Gastrocnemius medialis (tissue), 4 donors: ENCODE data around the gene SLC24A4. TPM values are rescaled to one million over a fixed set of nuclear protein-coding genes. Genes with fewer than 3 reads are reported as not detected.

ENCODE experiments used
- ATAC-seq, 2 donors: fragments of 150-250 bp; one replicate each; pipeline ENCODE4 v1.9.1; 2016
- DNase-seq, 2 donors: peaks; one replicate each; pipeline ENCODE4 v3.0.0-alpha.2; 2019
- H3K27ac ChIP-seq, 4 donors: fragments of 200-600 bp; sonication (generic); 1 replicate in 1 of 4; 2 replicates in 3 of 4; pipeline ENCODE4 v1.5.1; 2016 to 2018; ENCODE audit warnings: mild to moderate bottlenecking in 2 of 4, moderate library complexity in 1 of 4
- H3K27me3 ChIP-seq, 3 donors: fragments of 200-600 bp; sonication (generic) in 2 of 3; 1 replicate in 1 of 3; 2 replicates in 2 of 3; pipeline versions ENCODE4 v1.5.1 to v1.6.0; 2016 to 2019; ENCODE audit warnings: mild to moderate bottlenecking in 1 of 3, moderate library complexity in 1 of 3
- H3K36me3 ChIP-seq, 2 donors: fragments of 200-600 bp; sonication (generic) in 1 of 2; one replicate each; pipeline ENCODE4 v1.5.1; 2017 to 2018
- H3K4me1 ChIP-seq, 2 donors: fragments of 200-600 bp; sonication (generic) in 1 of 2; one replicate each; pipeline ENCODE4 v1.5.1; 2016 to 2017; ENCODE audit warnings: mild to moderate bottlenecking in 2 of 2
- H3K4me3 ChIP-seq, 4 donors: fragments of 200-600 bp; sonication (generic) in 3 of 4; 1 replicate in 1 of 4; 2 replicates in 3 of 4; pipeline ENCODE4 v1.5.1; 2016 to 2019; ENCODE audit warnings: mild to moderate bottlenecking in 2 of 4
- H3K9me3 ChIP-seq, 3 donors: fragments of 200-600 bp; sonication (generic) in 2 of 3; 1 replicate in 1 of 3; 2 replicates in 2 of 3; pipeline ENCODE4 v1.5.1; 2016 to 2019
- CTCF ChIP-seq, 5 experiments: fragments of 450-650 bp in 3 of 5; fragments of 200-600 bp in 2 of 5; sonication (generic) in 2 of 5; IDR thresholded peaks in 4 of 5; conservative IDR thresholded peaks in 1 of 5; 1 replicate in 4 of 5; 2 replicates in 1 of 5; pipeline ENCODE4 v1.5.1; 2016 to 2019; ENCODE audit warnings: antibody characterized with exemption in 5 of 5, mild to moderate bottlenecking in 3 of 5, moderate library complexity in 3 of 5
- POLR2A ChIP-seq, 2 donors: fragments of 450-650 bp; IDR thresholded peaks; one replicate each; pipeline ENCODE4 v1.6.1; 2017; ENCODE audit warnings: antibody characterized with exemption in 2 of 2, mild to moderate bottlenecking in 2 of 2, moderate library complexity in 2 of 2
- in situ Hi-C, 4 donors: fragments of 200-750 bp; cut with MboI; loops; one replicate each; pipeline versions ENCODE4 v1.15.0 to v1.8.0; 2017; ENCODE audit warnings: low sequenced_read_pairs in 4 of 4
- intact Hi-C: fragments of 100-400 bp; cut with DNase I; formaldehyde crosslinking; loops from one replicate; pipeline ENCODE4 v1.15.1; 2023; ENCODE audit warnings: low total_unique reads
- total RNA-seq, 4 donors: library from RNA; depleted of rRNA; stranded (reverse); fragments of >200 nt; gene quantifications; one replicate each; pipeline versions ENCODE4 v1.1.0 to v1.2.3, GENCODE V29; 2016

SLC24A4 gene
- total RNA-seq, 4 donors from 2014 or later: 0.07 to 0.76 (median 0.50) TPM

GRCh38 chr14:92495027-92495426, 172.1 kb downstream of the SLC24A4 start:
- ATAC-seq (no peak), DNase-seq (no peak)
- H3K36me3 ChIP-seq: no peaks in the 10 kb centered on the region
- TF ChIP-seq POLR2A (IDR thresholded peaks at IDR 0.05) (no peak), CTCF (IDR thresholded peaks at IDR 0.05 in 4 of 5, conservative IDR thresholded peaks at IDR 0.05 in 1 of 5) (no peak)
- no peaks in the 10 kb centered on the region for H3K4me1 ChIP-seq
- H3K4me3 ChIP-seq: no peak overlapping the region
- intact Hi-C loops: no loop called here
- in situ Hi-C loops: no loop called here
- H3K27ac ChIP-seq: no peak overlapping the region
- no peaks in the 10 kb centered on the region for H3K27me3 ChIP-seq
- no peaks in the 10 kb centered on the region for H3K9me3 ChIP-seq

GRCh38 chr14:92496191-92496857, 173.4 kb downstream of the SLC24A4 start:
- no peaks in the 10 kb centered on the region for H3K27me3 ChIP-seq
- no peak overlapping the region for H3K4me3 ChIP-seq
- no peaks in the 10 kb centered on the region for H3K36me3 ChIP-seq
- H3K4me1 ChIP-seq: no peaks in the 10 kb centered on the region
- TF ChIP-seq POLR2A (IDR thresholded peaks at IDR 0.05): no peak
- no peak for TF ChIP-seq CTCF (IDR thresholded peaks at IDR 0.05 in 4 of 5, conservative IDR thresholded peaks at IDR 0.05 in 1 of 5)
- no peaks in the 10 kb centered on the region for H3K9me3 ChIP-seq
- in situ Hi-C loops (no loop called here), intact Hi-C loops (no loop called here)
- DNase-seq: no peak
- H3K27ac ChIP-seq: no peak overlapping the region
- no peak for ATAC-seq

DNA sequence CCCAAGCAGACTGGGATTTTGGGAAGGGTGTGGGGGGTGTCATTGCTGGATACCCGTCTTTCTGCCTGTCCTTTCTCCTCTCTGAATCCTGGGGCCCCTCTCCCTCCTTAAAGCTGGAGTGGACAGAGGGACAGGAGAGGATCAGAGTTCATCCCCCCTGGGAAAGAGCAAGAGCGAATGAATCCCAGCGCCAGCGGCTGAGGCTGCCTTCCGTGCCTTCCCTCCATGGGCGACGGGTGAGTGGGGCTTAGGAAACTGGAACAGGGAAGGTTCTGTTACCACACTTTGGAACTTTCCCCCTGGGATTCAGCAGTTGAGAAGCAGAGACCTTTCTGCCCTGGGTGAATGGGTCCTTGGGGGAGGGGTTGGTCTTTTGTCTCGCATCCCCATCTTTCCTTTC, 174.4 kb downstream of the SLC24A4 start:
- H3K27me3 ChIP-seq: no peaks in the 10 kb centered on the region
- no peak overlapping the region for H3K27ac ChIP-seq
- ATAC-seq (no peak), DNase-seq (no peak)
- in situ Hi-C loops (no loop called here), intact Hi-C loops (no loop called here)
- H3K36me3 ChIP-seq: no peaks in the 10 kb centered on the region
- H3K4me1 ChIP-seq: no peaks in the 10 kb centered on the region
- H3K9me3 ChIP-seq: no peaks in the 10 kb centered on the region
- TF ChIP-seq POLR2A (IDR thresholded peaks at IDR 0.05): no peak
- no peak for TF ChIP-seq CTCF (IDR thresholded peaks at IDR 0.05 in 4 of 5, conservative IDR thresholded peaks at IDR 0.05 in 1 of 5)
- H3K4me3 ChIP-seq: no peak overlapping the region

DNA sequence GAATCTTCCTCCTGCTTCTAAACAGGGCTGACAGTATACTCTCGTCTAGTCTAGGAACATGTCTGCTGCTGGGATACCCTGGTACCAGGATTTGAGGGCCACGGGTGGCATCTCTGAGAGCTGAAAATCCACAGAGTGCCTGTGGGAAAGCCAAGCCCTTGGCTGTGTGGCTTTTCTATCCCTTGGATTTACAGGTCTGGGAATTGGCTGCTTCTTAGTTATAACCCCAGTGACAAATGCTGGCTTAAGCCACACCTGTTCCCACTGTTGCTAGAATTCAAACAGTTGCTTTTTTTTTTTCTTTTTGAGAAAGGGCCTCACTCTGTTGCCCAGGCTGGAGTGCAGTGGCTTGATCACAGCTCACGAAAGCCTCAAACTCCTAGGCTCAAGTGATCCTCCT, 176.3 kb downstream of the SLC24A4 start:
- Histone ChIP-seq H3K4me3 (no peak overlapping the region), H3K27ac (no peak overlapping the region)
- intact Hi-C loops: no loop called here

More for the DNA sequence above, 176.3 kb downstream of the SLC24A4 start:
- no peak for DNase-seq
- ATAC-seq: no peak
- in situ Hi-C loops: no loop called here
- no peaks in the 10 kb centered on the region for H3K4me1 ChIP-seq
- no peaks in the 10 kb centered on the region for H3K36me3 ChIP-seq
- no peaks in the 10 kb centered on the region for H3K27me3 ChIP-seq
- TF ChIP-seq POLR2A (IDR thresholded peaks at IDR 0.05) (no peak), CTCF (IDR thresholded peaks at IDR 0.05 in 4 of 5, conservative IDR thresholded peaks at IDR 0.05 in 1 of 5) (no peak)
- H3K9me3 ChIP-seq: no peaks in the 10 kb centered on the region
